Right hindlimb (tissue), 1 donor: Measurements from ENCODE around the gene CREG1.
"Not testable (repeated sequence)": the region's sequence is repeated elsewhere in the genome, so short reads cannot be mapped to it uniquely, and the experiment has no call there.

Source experiments
- DNase-seq: peaks from one replicate; pipeline ENCODE4 v3.0.0-alpha.2; 2018

The CREG1 gene

DNA sequence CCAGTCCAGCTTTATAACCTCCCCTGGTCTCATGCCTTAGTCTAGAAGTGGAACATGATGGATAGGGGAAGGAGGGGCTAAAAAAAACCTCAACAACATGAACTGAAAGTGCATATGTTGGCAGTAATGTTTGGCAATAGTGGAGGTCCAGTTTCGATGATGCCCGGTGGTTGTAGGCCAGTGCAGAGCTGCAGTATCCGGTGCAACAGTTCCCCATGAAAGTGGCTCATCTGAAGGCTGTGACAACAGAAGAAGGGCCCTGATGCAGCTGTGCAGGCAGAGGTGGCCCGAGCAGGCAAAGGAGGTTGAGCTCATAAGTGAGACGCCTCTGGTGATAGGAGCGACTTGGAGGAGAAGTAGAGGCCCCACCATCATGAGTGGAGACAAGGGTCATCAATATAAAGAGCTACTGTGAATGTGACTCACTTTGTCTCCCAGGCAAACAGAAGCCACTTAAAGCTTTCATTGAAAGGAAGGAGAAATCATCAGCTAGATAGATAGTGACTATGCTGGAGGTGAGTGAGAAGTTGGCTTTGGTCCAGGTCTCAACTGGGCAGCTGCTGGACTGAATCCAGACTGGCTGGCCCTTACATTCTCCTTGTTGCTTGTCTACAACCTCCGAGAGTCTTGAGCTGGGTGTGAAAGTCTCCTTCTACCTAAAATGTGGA, 10.2 kb upstream of the CREG1 start:
- DNase-seq, result no peak

DNA sequence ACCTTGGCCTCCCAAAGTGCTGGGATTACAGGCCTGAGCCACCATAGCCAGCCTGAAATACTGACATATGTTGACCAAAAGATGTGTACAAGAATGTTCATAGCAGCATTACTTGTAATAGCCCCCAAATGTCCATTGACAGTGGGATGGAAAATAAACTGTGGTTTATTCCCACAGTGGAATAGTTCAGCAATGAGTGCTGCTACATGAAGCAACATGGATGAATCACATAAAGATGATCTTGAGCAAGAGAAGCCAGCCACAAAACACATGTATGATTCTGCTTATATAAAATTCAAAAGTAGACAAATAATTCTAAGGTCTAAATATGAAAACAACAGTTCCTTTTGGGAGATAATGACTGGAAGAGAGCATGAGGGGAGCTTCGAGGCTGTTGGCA, 9.1 kb upstream of the CREG1 start:
- DNase-seq, result no peak

DNA sequence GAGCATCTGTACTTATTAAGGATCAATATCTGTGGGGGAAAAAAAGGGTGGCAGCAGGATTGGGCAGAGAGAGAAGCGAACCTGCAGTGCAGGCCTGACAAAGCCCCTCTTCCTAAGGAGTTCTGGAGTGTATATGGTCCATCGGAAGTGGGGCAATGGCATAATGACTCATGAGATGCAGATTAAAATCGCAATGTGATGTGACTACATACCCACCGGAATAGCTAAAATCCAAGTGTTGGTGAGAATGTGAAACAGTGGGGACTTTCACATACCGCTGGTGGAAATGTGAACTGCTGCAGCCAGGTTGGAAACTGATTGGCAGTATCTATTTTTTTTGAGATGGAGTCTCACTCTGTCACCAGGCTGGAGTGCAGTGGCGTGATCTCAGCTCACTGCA, 8.2 kb upstream of the CREG1 start:
- DNase-seq, result no peak

DNA sequence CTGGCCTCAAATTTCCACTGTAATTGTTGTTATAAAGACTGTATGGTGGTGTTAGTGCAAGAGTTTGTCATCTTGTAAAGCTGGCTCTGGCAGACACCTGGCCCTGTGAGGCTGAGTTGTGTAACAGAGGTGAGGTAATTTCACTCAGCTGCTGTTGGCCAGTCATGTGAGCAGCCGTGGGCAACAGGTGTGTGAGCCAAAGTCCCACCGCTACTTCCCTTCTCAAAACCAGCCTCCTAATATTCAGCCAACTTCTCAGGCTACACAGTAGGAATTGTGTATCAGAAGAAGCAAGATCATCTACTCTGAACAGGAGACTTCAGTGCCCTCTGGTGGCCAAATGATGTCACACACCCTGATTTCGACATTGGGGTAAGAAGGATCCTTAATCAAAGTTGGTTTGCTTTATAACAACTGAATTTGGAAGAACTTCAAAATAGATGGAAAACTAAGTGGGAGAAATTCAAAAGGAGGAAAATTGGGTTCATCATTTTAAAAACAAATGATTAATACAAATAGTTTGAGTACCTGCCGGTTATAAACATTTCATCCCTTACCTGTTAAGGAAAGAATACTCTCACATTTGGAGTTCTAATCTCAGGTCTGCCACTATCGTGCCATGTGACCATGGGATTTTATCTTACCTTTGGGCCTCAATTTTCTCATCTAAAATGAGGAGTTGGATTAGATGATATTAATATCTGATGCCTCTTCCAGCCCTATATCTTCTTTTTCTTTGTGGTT, 2.6 kb upstream of the CREG1 start:
- DNase-seq, result peak; percentile 54

DNA sequence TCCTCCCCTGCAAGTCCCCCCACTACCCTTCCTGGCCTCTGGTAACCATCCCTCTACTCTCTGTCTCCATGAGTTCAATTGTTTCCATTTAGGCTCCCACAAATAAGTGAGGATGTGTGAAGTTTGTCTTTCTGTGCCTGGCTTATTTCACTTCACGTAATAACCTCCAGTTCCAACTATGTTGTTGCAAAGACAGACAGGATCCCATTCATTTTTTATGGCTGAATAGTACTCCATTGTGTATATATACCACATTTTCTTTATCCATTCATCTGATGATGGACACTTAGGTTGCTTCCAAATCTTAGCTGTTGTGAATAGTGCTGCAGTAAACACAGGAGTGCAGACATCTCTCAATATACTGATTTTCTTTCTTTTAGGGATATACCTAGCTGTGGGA, 1.5 kb upstream of the CREG1 start:
- not testable (repeated sequence) for DNase-seq

DNA sequence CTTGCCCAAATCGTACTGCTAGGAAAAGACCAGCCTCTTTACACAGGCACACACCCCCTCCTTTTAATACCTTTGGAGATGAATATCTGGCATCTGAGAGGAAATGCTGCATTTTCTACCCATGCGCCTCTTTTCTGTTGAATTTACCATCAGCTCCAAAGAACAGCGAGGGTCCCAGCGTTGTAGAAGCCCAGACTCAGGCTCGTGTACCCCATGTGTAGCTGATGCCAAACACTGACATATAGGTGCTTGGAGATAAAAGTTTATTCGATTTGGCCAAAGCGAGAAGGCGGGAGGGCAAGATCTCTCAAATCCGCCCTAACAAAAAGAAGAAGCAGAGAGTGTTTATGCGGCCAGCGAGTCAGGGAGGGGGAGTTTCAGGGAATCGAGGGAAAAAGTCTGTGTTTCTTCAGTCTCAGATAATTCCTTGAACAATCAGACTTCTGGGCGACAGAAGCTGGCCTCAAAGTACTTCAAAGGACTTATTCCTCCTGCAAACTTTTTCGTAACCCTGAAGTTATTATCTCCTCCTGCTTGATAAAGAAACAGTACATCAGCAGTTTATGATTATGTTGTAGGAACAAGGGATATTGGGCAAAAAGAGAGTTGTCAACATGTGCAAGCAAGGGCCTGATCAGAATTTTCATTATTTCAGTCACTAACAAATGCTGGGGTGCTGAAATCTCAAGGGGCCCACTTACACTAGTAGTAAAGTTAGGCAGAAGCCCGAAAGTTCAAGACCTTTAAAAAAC, 642 bp upstream of the CREG1 start:
- no peak for DNase-seq

DNA sequence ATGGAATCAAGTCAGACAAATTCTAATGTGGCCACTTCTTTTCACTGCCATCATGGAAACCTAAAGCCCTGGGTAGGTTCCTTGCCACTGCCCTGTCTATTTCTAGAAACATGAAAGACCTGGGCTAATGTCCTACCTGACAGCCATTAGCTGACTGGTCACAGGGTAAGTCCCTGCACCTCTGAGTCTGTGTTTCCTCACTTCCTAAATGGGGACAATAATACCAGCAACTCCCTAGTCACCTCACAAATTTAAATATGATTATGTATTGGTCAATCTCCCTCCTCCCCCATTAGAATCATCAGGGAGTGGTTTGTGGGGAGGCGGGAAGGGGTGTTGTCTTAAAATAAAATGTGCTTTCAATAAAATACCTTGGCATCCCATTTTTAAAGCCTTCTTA, 2.2 kb downstream of the CREG1 start:
- no peak for DNase-seq

DNA sequence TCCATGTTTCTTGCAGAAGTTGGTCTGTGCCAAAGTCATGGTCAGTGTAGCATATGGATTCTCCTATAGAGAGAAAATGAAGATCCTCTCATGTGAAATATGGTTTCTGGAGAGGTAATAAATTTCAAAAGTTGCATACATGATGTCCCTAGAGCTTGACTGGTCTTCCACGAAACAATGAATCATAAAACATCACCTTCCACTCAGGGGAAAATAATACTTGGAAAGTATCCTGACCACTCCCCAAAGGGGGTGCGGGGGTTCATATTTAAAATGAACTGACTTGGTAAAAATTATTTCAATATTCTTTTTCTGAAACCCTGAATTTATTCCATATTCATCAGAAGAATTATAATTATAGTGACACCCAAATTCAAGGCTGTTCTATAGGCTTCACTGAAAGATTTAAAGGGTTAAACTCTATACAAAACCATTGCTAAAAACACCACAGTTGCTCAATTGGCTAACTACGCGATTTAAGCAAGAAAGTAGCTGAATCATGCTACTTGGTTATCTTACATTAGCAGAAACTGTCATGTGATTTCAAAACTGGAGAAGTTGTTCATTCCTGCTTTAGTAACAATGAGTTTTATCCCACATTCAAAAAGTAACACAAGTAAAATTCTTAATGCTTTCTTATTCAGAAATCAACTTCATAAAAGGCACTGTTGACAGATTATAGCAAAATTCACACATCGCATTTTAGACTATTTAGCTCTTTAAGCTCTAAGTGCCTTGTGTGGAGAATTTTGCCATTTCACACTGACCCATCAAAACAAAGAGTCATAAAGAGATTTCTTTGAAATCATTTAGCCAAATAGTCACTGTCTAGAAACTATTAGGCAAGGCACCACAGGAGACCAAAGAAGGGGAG, 5.3 kb downstream of the CREG1 start:
- DNase-seq, result no peak

DNA sequence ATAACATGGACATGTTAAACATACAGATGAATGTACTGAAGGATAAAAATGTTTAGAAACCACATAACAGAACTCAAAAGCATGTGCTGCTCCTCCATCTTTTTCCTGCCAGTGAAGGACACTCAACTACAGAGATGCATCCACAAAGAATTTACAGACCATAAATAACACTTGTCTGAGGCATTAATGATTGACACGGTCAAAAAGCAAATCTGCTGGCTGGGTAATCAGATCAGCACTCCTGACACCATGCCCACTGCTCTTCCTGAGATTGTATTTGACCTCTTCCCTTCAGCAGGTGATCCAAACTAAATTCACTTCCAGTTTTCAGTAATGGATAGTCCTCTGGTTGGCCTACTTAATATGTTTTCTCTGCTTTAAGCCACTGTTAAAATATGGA, 6.6 kb downstream of the CREG1 start:
- no peak for DNase-seq

DNA sequence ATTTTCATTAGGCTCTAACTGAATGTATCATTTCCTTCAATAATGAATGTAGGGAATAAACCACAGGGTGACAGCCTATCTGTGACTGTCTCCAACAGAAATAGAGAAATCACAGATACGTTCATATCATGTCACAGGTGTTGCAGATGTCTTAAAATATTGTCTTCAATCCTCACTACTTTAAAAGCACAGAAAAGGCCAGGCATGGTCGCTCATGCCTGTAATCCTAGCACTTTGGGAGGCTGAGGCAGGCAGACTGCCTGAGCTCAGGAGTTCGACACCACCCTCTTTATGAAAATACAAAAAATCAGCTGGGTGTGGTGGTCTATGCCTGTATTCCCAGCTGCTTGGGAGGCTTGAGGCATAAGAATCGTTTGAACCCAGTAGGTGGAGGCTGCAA, 8.2 kb downstream of the CREG1 start:
- DNase-seq, result no peak

DNA sequence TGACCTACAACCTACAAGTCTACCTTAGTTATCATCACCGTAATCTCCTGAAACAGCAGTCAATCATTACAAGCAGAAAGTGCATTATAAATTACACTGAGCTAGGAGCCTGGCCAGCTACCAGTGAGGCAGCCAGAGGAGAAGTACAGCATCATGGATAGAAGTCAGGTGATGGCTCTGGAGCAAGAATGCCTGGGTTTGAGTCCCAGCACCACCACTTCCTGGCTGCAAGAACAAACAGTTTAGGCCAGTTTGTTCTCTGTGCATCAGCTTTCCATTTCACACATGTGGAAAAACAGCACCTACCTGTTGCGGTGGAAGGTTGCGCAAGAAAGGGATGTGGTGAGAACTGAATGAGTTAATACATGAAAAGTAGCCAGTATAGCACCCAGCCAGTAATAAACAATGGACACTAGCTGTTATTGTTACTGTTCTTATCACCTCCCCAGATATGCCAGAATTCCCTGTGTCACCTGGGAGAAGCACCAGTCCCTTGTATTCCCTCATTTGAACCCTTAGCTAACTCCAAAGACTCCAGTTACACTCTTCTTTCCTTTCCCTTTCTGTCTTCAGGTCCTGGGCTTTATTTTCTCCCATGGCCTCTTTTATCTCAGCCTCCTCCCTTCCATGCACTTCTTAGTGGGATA, 9.0 kb downstream of the CREG1 start:
- DNase-seq, result no peak

DNA sequence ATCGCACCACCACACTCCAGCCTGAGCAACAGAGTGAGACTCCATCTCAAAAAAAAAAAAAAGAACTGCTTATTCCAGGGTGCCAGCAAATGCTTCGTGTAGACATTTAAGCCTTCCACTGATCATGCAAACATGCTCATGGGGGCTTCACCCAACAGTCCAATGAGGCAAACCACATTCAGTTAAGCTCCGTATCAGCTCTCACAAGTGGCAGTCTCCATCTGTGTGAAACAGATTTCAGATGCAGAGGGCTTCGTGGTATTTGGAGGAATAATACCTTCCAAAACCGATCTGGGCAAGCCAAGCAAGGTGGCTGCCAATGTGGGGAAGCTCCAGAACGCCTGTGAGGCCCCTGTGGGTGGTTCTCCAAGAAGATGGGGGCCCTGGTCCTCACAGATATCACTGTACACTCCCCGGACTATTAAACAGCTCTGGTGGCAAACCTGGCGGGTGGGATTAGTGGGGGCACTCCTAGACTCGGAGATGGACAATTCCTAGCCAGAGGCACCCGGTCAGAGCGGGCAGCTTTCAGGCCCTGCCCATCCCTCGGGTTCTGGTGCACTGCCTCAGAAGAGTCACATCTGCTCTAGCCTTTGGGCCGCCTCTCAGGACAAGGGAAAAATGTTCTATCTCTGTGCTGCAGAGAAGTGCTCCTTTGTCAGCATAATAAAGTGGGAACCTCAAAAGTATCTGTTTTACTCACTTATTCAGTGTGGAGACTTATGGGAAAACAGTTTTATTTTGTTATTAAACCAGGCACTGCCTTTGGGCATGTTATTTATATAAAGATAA, 10.2 kb downstream of the CREG1 start:
- no peak for DNase-seq

DNA sequence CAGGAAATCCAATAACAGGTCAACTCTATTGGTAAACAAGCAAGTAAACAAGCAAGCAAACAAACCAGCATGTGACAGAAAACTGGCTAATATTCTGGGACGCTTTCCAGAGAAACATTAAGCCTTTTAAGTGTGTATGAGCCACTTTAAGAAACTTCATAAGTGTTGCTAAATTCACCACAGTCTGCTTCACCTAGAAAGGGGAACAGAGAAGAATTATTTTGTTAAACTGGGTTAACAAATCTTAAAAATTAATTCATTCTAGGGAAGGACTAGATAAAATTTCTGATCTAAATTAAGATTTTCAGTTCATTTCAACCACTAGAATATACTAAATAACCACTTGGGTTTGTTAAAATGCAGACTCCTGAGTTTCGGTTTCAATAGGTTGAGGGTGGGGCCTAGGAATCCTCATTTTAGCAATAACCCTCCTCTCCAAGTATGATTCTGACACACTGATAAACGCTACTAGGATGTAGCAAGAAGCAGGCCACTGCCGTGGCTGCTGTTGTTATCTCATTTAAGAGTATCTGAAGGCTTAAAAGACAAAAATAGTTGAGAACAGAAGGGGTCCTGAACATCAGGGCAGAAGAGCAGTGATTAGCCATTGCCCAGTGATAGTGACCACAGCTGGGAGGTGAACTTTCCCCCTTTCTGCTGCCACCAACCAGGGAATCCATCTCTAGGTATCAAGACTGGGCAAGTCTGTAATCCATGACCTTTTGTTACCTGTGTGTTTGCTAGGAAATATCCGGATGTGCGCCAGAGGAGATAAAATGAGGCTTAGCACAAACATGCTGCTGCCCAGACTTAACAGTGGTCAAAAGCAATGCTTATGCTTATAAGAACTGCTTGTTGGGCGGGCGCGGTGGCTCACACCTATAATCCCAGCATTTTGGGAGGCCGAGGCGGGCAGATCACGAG, 11.2 kb downstream of the CREG1 start:
- DNase-seq, result no peak

DNA sequence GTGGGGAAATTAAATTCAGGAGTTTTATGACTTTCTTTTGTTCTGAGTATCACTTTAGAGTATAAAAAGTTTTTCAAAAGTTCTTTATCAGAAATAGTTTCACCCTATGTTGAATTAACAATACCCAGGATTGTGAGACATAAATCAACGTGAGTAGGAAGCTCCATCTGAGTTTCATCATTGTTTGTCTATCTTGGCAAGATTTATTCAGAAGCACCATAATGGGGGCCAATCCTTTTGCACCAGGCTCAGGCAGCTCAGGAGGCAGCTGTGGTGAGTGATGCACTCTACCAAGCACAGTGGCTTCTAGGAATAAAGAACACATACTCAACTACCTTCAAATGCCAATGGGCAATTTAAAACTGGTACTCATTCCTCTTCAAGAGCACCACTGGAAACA, 12.0 kb downstream of the CREG1 start:
- DNase-seq, result no peak

DNA sequence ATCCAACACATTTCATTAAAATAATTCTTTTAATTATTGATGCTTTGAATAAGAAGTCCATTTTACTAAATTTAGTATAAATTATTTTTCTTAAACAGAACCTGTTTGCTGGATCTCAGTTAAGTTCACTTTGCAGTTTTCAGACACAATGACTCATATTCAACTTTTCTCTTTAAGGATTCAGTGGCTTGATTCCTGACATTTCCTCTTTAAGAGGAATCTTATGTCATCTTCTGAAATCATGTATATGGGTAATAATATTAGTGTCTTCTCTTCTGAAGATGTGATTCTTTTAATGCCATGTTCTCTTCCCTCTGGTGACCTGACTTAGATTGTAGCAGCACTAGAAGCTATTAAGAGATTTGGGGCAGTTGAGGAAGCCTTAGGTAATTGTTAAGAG, 12.6 kb downstream of the CREG1 start:
- DNase-seq, result no peak

DNA sequence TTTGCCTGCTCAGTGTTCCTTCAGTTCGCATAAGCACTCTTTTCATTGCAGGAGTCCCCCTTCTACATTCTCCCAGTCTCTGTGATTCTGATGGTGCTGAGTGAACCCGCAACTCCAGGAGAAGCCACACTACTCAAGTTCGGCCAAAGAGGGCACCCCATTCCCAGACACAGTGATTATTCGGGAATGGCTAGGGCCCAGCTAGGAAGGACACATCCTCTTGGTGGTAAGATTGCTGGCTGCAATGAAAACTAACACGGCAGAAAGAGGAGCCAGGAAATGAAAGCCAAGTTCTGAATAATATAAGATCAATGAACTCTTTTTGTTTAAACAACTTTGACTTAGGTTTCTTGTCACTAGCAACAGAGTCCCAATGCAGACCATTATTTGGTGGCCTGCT, 14.9 kb downstream of the CREG1 start:
- DNase-seq, result no peak

DNA sequence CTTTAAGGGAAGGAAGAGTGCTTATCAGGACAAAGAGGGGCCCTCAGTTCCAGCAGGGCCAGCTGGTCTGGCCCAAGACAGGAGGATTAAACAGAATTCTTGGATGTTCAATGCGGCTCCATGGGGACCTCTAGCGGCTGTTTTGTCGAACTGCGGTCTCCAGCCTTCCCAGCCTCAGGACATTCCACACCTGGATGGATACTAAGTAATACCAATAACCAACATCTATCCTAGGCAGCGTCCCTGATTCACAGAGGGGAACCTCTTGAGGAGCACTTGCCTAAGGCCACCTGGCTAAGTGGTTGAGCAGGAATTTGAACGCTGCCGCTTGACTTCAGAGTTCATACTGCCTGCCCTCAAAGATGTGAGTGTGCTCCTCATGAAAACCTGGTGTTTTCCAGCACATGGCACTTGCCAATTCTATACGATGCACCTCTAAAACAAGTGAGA, 19.7 kb downstream of the CREG1 start:
- DNase-seq, result peak; percentile 77

DNA sequence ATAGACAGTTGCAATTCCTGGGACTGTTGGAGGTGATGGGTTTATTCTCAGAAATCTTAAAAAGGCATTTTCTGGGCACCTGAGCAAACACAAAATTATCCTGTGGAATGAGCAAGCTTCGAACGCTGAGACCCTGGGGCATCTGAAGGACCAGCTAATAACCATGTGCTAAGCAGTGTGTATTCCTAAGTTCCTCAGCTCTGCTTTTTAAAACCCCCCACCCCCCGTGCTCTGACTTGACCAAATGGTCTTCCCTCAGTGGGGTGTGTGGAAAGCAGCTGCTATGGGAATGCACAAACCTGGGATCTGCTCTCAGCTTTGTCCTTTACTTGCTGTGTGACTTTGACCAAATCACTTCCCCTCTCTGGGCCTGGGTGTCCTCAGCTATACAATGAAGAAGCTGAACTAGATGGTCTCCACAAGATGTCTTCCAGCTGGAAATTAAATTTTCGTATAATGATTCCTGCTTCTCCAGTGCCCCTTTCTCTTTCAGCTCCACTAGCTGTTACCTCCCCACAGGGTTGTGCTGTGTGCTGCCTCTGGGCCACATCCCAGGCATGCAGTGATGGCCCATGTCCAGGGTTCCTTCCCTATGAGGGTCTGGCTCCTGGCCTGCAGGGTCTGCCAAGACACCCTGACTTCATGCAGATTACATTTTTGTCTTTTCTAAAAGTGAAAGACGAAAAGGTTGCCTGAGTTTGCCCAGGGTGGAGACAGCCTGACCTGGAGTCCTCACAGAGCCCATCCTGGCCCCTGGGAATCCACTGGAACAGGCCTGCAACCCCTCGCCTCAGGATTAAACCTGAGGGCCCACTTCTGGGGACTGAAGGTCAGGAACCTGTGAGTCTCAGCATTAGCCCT, 20.4 kb downstream of the CREG1 start:
- peak; percentile 34 for DNase-seq

DNA sequence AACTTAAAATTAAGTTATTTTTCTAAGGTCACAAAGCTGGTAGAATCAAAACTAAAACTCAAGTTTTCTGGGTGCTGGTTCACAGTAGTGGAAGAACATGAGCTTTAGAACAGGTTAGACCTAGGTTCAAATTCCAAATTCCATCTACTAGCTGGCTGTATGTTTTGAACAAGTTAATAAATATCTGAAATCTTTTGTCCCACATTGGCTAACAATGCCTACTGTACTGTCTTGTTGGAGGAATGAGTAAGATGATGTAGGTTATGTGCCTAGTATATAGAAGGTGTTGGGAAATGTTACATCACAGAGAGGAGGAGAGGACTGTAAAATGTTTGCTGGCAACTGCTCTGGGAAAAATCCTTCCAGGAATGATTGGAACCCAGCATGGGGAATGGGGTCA, 21.2 kb downstream of the CREG1 start:
- no peak for DNase-seq
